HepG2 (cell line): Measurements from ENCODE around the gene DYNLT5. TPM values are rescaled to one million over a fixed set of nuclear protein-coding genes. Genes with fewer than 3 reads are reported as not detected.

Experiments
- ATAC-seq: fragments of 200-7000 bp; cut with Tn5 transposase; 3 replicates; pipeline ENCODE4 v1.9.1; 2020; ENCODE audit warnings: mild to moderate bottlenecking, moderate library complexity
- BruUV-seq: library from RNA; stranded (reverse); fragments of 400-500 nt; replicated peaks from 2 replicates; lab custom pipeline; 2021; lab: Mats Ljungman, UMichigan
- CTCF ChIA-PET: fragments of 300-600 bp; formaldehyde crosslinking; extraction: SDS; loops from one replicate; lab custom pipeline; 2021; ENCODE audit warnings: low total read pairs, inconsistent platforms, low intra/inter-chr PET ratio; lab: Yijun Ruan, JAX
- POLR2A ChIA-PET: fragments of 350-600 bp; sonication (Branson Sonifier 250); formaldehyde crosslinking; loops from one replicate; lab custom pipeline; 2020; ENCODE audit warnings: antibody characterized with exemption, inconsistent platforms; lab: Yijun Ruan, JAX
- DNase-seq: peaks from one replicate; pipeline ENCODE4 v3.0.0-alpha.2; 2015; ENCODE audit warnings: low spot score
- FAIRE-seq: peaks from 3 replicates; lab custom pipeline; 2011; peaks lifted over from hg19 to GRCh38; lab: Jason Lieb, UNC
- H2AFZ ChIP-seq: one replicate; pipeline ENCODE4 v1.6.1; 2011; ENCODE audit warnings: low read length, inconsistent platforms
- H3K27ac ChIP-seq: fragments of 300-600 bp; 3 replicates; pipeline ENCODE4 v1.8.0; 2011; ENCODE audit warnings: mixed run types, mild to moderate bottlenecking, mixed read lengths, low read length, inconsistent platforms; ENCODE audit not compliant: insufficient read depth; ENCODE audit errors: extremely low read length
- H3K27me3 ChIP-seq, 2 experiments: fragments of 200-600 bp in 1 of 2; 2 replicates in 1 of 2; 3 replicates in 1 of 2; pipeline versions ENCODE4 v1.6.0 to v1.8.0; 2011; ENCODE audit warnings: low read length in 2 of 2, mild to moderate bottlenecking in 2 of 2, moderate library complexity in 2 of 2, inconsistent platforms in 1 of 2; ENCODE audit not compliant: insufficient read depth in 2 of 2, control insufficient read depth in 1 of 2
- H3K36me3 ChIP-seq, 2 experiments: fragments of 200-600 bp in 1 of 2; replicated peaks in 1 of 2; 2 replicates in 1 of 2; 3 replicates in 1 of 2; pipeline versions ENCODE4 v1.5.1 to v1.8.0; 2011; ENCODE audit warnings: low read length in 2 of 2, inconsistent platforms in 1 of 2; ENCODE audit not compliant: insufficient read depth in 2 of 2, control insufficient read depth in 1 of 2
- H3K4me1 ChIP-seq: 2 replicates; pipeline ENCODE4 v1.5.1; 2012; ENCODE audit warnings: low read length, inconsistent platforms; ENCODE audit not compliant: insufficient read depth
- H3K4me2 ChIP-seq: 2 replicates; pipeline ENCODE4 v1.6.0; 2011; ENCODE audit warnings: low read depth, low read length, inconsistent platforms
- H3K4me3 ChIP-seq, 3 experiments: fragments of 200-600 bp in 1 of 3; sonication (generic), shearing (Covaris generic) in 1 of 3; replicated peaks in 1 of 3; 2 replicates each; pipeline ENCODE4 v1.5.1; 2011 to 2016; ENCODE audit warnings: low read length in 3 of 3, inconsistent platforms in 2 of 3, low read depth in 2 of 3, mild to moderate bottlenecking in 2 of 3, control low read depth in 1 of 3, mixed read lengths in 1 of 3; ENCODE audit not compliant: insufficient read depth in 1 of 3
- H3K79me2 ChIP-seq: one replicate; pipeline ENCODE4 v1.6.1; 2011; ENCODE audit warnings: low read length, inconsistent platforms; ENCODE audit not compliant: insufficient read depth
- H3K9ac ChIP-seq: 2 replicates; pipeline ENCODE4 v1.6.0; 2011; ENCODE audit warnings: mild to moderate bottlenecking, low read depth, low read length, inconsistent platforms; ENCODE audit not compliant: insufficient read depth
- H3K9me3 ChIP-seq: 2 replicates; pipeline ENCODE4 v1.5.1; 2012; ENCODE audit warnings: mild to moderate bottlenecking, low read length
- H4K20me1 ChIP-seq: 2 replicates; pipeline ENCODE4 v1.6.0; 2011; ENCODE audit warnings: inconsistent platforms, mild to moderate bottlenecking, low read length, moderate library complexity; ENCODE audit not compliant: insufficient read depth
- ELF1 ChIP-seq: sonication (generic); formaldehyde crosslinking; IDR thresholded peaks from 2 replicates; pipeline ENCODE4 v1.4.0; 2020; ENCODE audit warnings: missing genetic modification reagents
- FOXK1 ChIP-seq: sonication (generic); formaldehyde crosslinking; IDR thresholded peaks from 2 replicates; pipeline ENCODE4 v1.4.0; 2020; ENCODE audit warnings: low read depth, missing genetic modification reagents, borderline replicate concordance
- HNF4G ChIP-seq, 2 experiments: sonication (generic) in 1 of 2; formaldehyde crosslinking in 1 of 2; IDR thresholded peaks; 2 replicates each; pipeline versions ENCODE4 v1.4.0 to v1.6.1; 2011 to 2020; ENCODE audit warnings: borderline replicate concordance in 2 of 2, low read depth in 2 of 2, mild to moderate bottlenecking in 2 of 2, low read length in 1 of 2, missing genetic modification reagents in 1 of 2, moderate library complexity in 1 of 2
- KDM4B ChIP-seq: sonication (generic); formaldehyde crosslinking; IDR thresholded peaks from 2 replicates; pipeline ENCODE4 v1.4.0; 2020; ENCODE audit warnings: missing genetic modification reagents
- KDM5A ChIP-seq: fragments of 200-600 bp; sonication (generic); IDR thresholded peaks from 2 replicates; pipeline ENCODE4 v1.7.0; 2018; ENCODE audit warnings: antibody characterized with exemption, mild to moderate bottlenecking, low read length, borderline replicate concordance
- MTF1 ChIP-seq: sonication (generic); formaldehyde crosslinking; IDR thresholded peaks from 2 replicates; pipeline ENCODE4 v1.5.0; 2020; ENCODE audit warnings: missing genetic modification reagents
- SMARCC2 ChIP-seq: fragments of 450-650 bp; IDR thresholded peaks from 2 replicates; pipeline ENCODE4 v1.6.1; 2017; ENCODE audit warnings: antibody characterized with exemption, mild to moderate bottlenecking
- SMARCE1 ChIP-seq: fragments of 450-650 bp; IDR thresholded peaks from 2 replicates; pipeline ENCODE4 v1.6.1; 2017; ENCODE audit warnings: borderline replicate concordance
- ZNF160 ChIP-seq: sonication (generic); formaldehyde crosslinking; IDR thresholded peaks from 2 replicates; pipeline ENCODE4 v1.8.0; 2022; ENCODE audit warnings: mild to moderate bottlenecking, inconsistent platforms, missing genetic modification reagents
- ZNF652 ChIP-seq: IDR thresholded peaks from 2 replicates; pipeline ENCODE4 v1.6.1; 2016; ENCODE audit warnings: low read depth, borderline replicate concordance
- WGBS: methylation state at CpG from one replicate; pipeline ENCODE4 v1.1.6; 2017; ENCODE audit warnings: low lambda C conversion rate; 5-methylcytosine and 5-hydroxymethylcytosine counted together
- in situ Hi-C: cut with HindIII; loops from 2 replicates; pipeline ENCODE4 v1.10.0; 2017; ENCODE audit warnings: low pct_unique_long_range_greater_than_20kb; ENCODE audit not compliant: extremely low pct_ligation_motif_present
- intact Hi-C: fragments of 100-400 bp; cut with micrococcal nuclease; formaldehyde crosslinking; loops from one replicate; pipeline ENCODE4 v1.10.0; 2022; ENCODE audit not compliant: unreplicated experiment
- polyA plus RNA-seq, 8 experiments: library from polyadenylated mRNA; depleted of rRNA in 3 of 8; stranded (reverse) in 7 of 8; unstranded in 1 of 8; fragments of >200 nt; fragmentation: Illumina TruSeq in 4 of 8; extraction: Trizol in 4 of 8; gene quantifications; 2 replicates each; pipeline versions ENCODE4 v1.2.1 to v1.2.3, GENCODE V29; 2011 to 2016; ENCODE audit warnings: low read depth in 4 of 8, missing spikeins in 1 of 8, mixed read lengths in 1 of 8; ENCODE audit not compliant: insufficient read depth in 1 of 8
- total RNA-seq, 5 experiments: library from RNA; depleted of rRNA; stranded (reverse); fragments of >200 nt; fragmentation: Illumina TruSeq; extraction: Trizol; gene quantifications; 2 replicates each; pipeline ENCODE4 v1.2.3, GENCODE V29; 2016; ENCODE audit warnings: low read depth in 1 of 5
- TF ChIP-seq, protein P1 (sequence below): sonication (generic); formaldehyde crosslinking; IDR thresholded peaks from 2 replicates; pipeline ENCODE4 v1.8.1; 2022; ENCODE audit warnings: low read depth, mild to moderate bottlenecking, missing genetic modification reagents
- TF ChIP-seq, protein P2 (sequence below): IDR thresholded peaks from 2 replicates; pipeline ENCODE4 v1.6.1; 2012; ENCODE audit warnings: inconsistent platforms

The DYNLT5 gene
- total and polyA plus RNA-seq, 2 of the 13 experiments (the other 11 are each of a cell fraction or from before 2014, with no cell fraction given): not detected

DNA sequence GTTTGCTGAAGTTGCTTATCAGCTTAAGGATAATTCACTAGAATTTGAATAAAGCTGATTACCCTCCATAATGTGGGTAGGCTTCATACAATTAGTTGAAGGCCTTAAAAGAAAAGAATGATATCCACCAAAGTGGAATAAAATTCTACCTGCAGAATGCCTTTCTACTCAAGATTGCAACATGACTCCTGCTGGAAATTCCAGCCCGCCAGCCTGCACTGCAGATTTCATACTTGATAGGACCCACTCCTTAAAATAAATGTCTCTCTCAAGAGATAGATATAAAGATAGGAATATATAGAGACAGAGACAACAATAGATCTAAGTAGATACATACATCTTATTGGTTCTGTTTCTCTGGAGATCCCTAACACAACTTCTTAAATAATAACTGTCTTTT, 72.5 kb downstream of the DYNLT5 start:
- Histone ChIP-seq H3K27ac (no peak overlapping the region), H2AFZ (no peak overlapping the region), H3K27me3 (no peaks in the 10 kb centered on the region), H3K9me3 (no peaks in the 10 kb centered on the region), H3K4me1 (no peaks in the 10 kb centered on the region), H3K9ac (no peak overlapping the region), H3K4me2 (no peak overlapping the region), H3K4me3 (no peak overlapping the region), H4K20me1 (no peaks in the 10 kb centered on the region), H3K36me3 (no peaks in the 10 kb centered on the region), H3K79me2 (no peaks in the 10 kb centered on the region)
- ChIA-PET CTCF (no interaction called here), POLR2A (no interaction called here)
- DNase-seq (no peak), ATAC-seq (no peak), FAIRE-seq (no peak)
- intact Hi-C loops (no loop called here), in situ Hi-C loops (no loop called here)
- TF ChIP-seq SMARCE1 (no peak), MTF1 (no peak), KDM4B (no peak), FOXK1 (CRISPR knock-in tag) (no peak), HNF4G (IDR thresholded peaks at IDR 0.05; ENCODE audit: borderline replicate concordance, low read depth, low read length) (no peak), HNF4G (CRISPR knock-in tag; IDR thresholded peaks at IDR 0.05; ENCODE audit: borderline replicate concordance, low read depth) (no peak), SMARCC2 (no peak), ZNF160 (no peak), KDM5A (no peak), ELF1 (CRISPR knock-in tag) (no peak), ZNF652 (CRISPR knock-in tag) (no peak)
- TF ChIP-seq, protein P1, sequence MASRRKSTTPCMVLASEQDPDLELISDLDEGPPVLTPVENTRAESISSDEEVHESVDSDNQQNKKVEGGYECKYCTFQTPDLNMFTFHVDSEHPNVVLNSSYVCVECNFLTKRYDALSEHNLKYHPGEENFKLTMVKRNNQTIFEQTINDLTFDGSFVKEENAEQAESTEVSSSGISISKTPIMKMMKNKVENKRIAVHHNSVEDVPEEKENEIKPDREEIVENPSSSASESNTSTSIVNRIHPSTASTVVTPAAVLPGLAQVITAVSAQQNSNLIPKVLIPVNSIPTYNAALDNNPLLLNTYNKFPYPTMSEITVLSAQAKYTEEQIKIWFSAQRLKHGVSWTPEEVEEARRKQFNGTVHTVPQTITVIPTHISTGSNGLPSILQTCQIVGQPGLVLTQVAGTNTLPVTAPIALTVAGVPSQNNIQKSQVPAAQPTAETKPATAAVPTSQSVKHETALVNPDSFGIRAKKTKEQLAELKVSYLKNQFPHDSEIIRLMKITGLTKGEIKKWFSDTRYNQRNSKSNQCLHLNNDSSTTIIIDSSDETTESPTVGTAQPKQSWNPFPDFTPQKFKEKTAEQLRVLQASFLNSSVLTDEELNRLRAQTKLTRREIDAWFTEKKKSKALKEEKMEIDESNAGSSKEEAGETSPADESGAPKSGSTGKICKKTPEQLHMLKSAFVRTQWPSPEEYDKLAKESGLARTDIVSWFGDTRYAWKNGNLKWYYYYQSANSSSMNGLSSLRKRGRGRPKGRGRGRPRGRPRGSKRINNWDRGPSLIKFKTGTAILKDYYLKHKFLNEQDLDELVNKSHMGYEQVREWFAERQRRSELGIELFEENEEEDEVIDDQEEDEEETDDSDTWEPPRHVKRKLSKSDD (CRISPR knock-in tag): no peak
- TF ChIP-seq, protein P2, sequence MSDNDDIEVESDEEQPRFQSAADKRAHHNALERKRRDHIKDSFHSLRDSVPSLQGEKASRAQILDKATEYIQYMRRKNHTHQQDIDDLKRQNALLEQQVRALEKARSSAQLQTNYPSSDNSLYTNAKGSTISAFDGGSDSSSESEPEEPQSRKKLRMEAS: no peak
- whole genome bisulfite sequencing: 50% methylated on average over 1 of the region's 1 CpG
- BruUV-seq: no TSS peak

Other genes with a start within 250 kb of the DYNLT5 start
- not detected in 2 replicates for gene SGIP1, start 218.3 kb upstream of the DYNLT5 start, total RNA-seq (2016; rRNA removed; fragmentation: Illumina TruSeq; extraction: Trizol)
- gene SGIP1, start 218.3 kb upstream of the DYNLT5 start, polyA plus RNA-seq (2011; rRNA removed): 0.01 TPM in 1 of 2 replicates, not detected in the other
- not detected in 2 replicates for gene INSL5, start 48.8 kb downstream of the DYNLT5 start, total RNA-seq (2016; rRNA removed; fragmentation: Illumina TruSeq; extraction: Trizol)
- not detected in 2 replicates for gene INSL5, start 48.8 kb downstream of the DYNLT5 start, polyA plus RNA-seq (2011; rRNA removed)
- 0.04 and 0.38 TPM in 2 replicates for gene DNAI4, start 172.4 kb downstream of the DYNLT5 start, total RNA-seq (2016; rRNA removed; fragmentation: Illumina TruSeq; extraction: Trizol)
- 0.08 and 0.25 TPM in 2 replicates for gene DNAI4, start 172.4 kb downstream of the DYNLT5 start, polyA plus RNA-seq (2011; rRNA removed)
- gene MIER1, start 172.5 kb downstream of the DYNLT5 start, total RNA-seq (2016; rRNA removed; fragmentation: Illumina TruSeq; extraction: Trizol): 30.4 and 49.3 TPM in 2 replicates
- gene MIER1, start 172.5 kb downstream of the DYNLT5 start, polyA plus RNA-seq (2011; rRNA removed): 5.8 and 7.0 TPM in 2 replicates